Measurements from ENCODE around the gene MAMSTR. TPM values are rescaled to one million over a fixed set of nuclear protein-coding genes. Genes with fewer than 3 reads are reported as not detected.

The MAMSTR gene
- polyA plus RNA-seq, 1 donor (not counting 4 experiments of a cell fraction or from before 2014, with no cell fraction given), result 0.35 TPM

DNA sequence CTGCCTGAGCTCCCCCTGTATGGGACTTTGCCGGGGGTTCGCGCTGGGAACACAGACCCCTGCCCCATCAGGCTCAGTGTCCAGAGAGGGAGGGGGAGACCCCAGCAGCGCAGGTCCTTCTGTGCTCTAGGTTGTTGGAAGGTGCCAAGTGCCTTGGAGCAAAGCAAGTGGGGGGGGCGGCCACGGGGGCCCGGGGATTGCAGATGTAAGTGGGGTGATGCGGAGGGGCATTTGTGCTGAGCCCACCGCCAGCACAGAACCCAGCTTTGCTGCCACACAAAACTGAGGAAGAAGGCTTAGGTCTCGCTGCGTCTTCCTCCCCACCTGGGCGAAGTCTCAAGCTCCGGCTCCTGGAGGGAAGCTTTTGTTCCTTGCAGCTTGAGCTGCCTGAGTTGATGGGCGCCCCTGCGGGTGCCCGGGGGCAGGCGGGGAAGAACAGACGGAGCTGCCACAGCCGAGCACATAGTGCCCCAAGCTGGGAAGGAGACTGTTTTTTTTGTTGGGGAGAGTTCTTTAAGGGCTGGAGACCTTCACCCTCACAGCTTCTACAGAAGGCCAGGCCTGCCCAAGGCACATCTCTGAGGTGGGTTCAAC, 45.2 kb downstream of the MAMSTR start:
- no peak for TF ChIP-seq EZH2 (IDR thresholded peaks at IDR 0.05; ENCODE audit: low read length)
- TF ChIP-seq, protein P1, sequence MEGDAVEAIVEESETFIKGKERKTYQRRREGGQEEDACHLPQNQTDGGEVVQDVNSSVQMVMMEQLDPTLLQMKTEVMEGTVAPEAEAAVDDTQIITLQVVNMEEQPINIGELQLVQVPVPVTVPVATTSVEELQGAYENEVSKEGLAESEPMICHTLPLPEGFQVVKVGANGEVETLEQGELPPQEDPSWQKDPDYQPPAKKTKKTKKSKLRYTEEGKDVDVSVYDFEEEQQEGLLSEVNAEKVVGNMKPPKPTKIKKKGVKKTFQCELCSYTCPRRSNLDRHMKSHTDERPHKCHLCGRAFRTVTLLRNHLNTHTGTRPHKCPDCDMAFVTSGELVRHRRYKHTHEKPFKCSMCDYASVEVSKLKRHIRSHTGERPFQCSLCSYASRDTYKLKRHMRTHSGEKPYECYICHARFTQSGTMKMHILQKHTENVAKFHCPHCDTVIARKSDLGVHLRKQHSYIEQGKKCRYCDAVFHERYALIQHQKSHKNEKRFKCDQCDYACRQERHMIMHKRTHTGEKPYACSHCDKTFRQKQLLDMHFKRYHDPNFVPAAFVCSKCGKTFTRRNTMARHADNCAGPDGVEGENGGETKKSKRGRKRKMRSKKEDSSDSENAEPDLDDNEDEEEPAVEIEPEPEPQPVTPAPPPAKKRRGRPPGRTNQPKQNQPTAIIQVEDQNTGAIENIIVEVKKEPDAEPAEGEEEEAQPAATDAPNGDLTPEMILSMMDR (optimal IDR thresholded peaks at IDR 0.05 in 1 of 3, IDR thresholded peaks at IDR 0.05 in 1 of 3, conservative IDR thresholded peaks at IDR 0.05 in 1 of 3; ENCODE audit: extremely low read depth in 1 of 3, insufficient read depth in 2 of 3, low read length in 3 of 3), result no peak
- FAIRE-seq, result no peak
- H3K4me2 ChIP-seq (ENCODE audit: control insufficient read depth, extremely low read depth, insufficient read depth, low read depth, low read length), result no peak overlapping the region
- no peaks in the 10 kb centered on the region for H3K79me2 ChIP-seq (ENCODE audit: control insufficient read depth, insufficient read depth, low read length)
- H3K9me1 ChIP-seq (ENCODE audit: control insufficient read depth, extremely low read depth, insufficient read depth, low read length), result no peaks in the 10 kb centered on the region
- no peaks in the 10 kb centered on the region for H3K36me3 ChIP-seq (ENCODE audit: control insufficient read depth in 2 of 2, extremely low read depth in 1 of 2, insufficient read depth in 2 of 2, low read length in 2 of 2)
- H3K4me1 ChIP-seq (ENCODE audit: control insufficient read depth, extremely low read depth, insufficient read depth, low read length), result no peaks in the 10 kb centered on the region
- H2AFZ ChIP-seq (ENCODE audit: control insufficient read depth, low read length), result no peak overlapping the region
- no peak for DNase-seq (ENCODE audit: low read depth, low spot score)
- no peak overlapping the region for H3K4me3 ChIP-seq (ENCODE audit: control insufficient read depth in 2 of 3, extremely low read depth in 1 of 3, insufficient read depth in 2 of 3, low read depth in 1 of 3, low read length in 3 of 3)
- no peak overlapping the region for H3K27ac ChIP-seq (ENCODE audit: control insufficient read depth, insufficient read depth, low read length)
- H3K9ac ChIP-seq (ENCODE audit: control insufficient read depth, extremely low read depth, insufficient read depth, low read length), result no peak overlapping the region
- no peaks in the 10 kb centered on the region for H3K9me3 ChIP-seq (ENCODE audit: control insufficient read depth, low read depth, low read length)
- dilution Hi-C loops (cut with MboI; ENCODE audit: extremely low pct_ligation_motif_present, low sequenced_read_pairs), result no loop called here
- H4K20me1 ChIP-seq (ENCODE audit: control insufficient read depth, extremely low read depth, insufficient read depth, low read length), result no peaks in the 10 kb centered on the region
- no peaks in the 10 kb centered on the region for H3K27me3 ChIP-seq (ENCODE audit: control insufficient read depth, extremely low read depth, insufficient read depth, low read length)

DNA sequence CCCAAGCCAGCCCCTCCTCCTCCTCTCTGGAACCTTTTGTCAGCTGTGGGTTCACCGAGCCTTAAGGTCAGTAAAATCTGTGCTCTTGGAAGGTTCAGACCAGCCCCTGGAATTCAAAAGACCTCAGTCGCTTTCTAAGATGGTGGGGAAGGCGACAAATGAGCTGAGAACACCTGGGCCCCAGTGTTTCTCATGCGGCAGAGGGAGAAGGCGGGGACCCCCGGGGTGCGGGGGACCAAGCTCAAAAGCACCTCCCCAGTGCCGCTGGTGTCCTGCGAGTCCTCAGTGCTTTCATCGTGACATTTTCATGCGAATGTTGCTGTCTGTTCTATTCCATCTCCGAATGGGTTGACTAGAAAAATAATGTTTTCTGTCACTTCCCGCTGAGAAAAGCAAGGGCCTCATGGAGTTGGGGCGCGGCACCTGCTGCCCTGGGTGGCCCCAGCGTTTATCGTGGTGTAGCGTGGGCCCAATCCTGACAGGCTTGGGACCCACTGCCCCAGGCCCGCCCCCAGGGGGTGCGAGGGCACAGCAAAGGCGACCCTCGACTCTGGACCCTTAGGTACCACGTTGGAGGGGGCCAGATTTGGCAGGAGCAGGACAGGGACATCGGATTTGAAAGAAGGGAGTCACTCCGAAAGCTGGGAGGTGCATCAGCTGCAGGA, 46.0 kb downstream of the MAMSTR start:
- no peaks in the 10 kb centered on the region for H3K27me3 ChIP-seq (ENCODE audit: control insufficient read depth, extremely low read depth, insufficient read depth, low read length)
- H3K27ac ChIP-seq (ENCODE audit: control insufficient read depth, insufficient read depth, low read length), result no peak overlapping the region
- H3K9me3 ChIP-seq (ENCODE audit: control insufficient read depth, low read depth, low read length), result no peaks in the 10 kb centered on the region
- FAIRE-seq (no peak), DNase-seq (ENCODE audit: low read depth, low spot score) (no peak)
- H3K9ac ChIP-seq (ENCODE audit: control insufficient read depth, extremely low read depth, insufficient read depth, low read length), result no peak overlapping the region
- H2AFZ ChIP-seq (ENCODE audit: control insufficient read depth, low read length), result no peak overlapping the region
- H3K4me3 ChIP-seq (ENCODE audit: control insufficient read depth in 2 of 3, extremely low read depth in 1 of 3, insufficient read depth in 2 of 3, low read depth in 1 of 3, low read length in 3 of 3), result no peak overlapping the region
- no peak overlapping the region for H3K4me2 ChIP-seq (ENCODE audit: control insufficient read depth, extremely low read depth, insufficient read depth, low read depth, low read length)
- no peak for TF ChIP-seq EZH2 (IDR thresholded peaks at IDR 0.05; ENCODE audit: low read length)
- TF ChIP-seq, protein P1 (optimal IDR thresholded peaks at IDR 0.05 in 1 of 3, IDR thresholded peaks at IDR 0.05 in 1 of 3, conservative IDR thresholded peaks at IDR 0.05 in 1 of 3; ENCODE audit: extremely low read depth in 1 of 3, insufficient read depth in 2 of 3, low read length in 3 of 3), result no peak
- no peaks in the 10 kb centered on the region for H3K36me3 ChIP-seq (ENCODE audit: control insufficient read depth in 2 of 2, extremely low read depth in 1 of 2, insufficient read depth in 2 of 2, low read length in 2 of 2)
- H3K4me1 ChIP-seq (ENCODE audit: control insufficient read depth, extremely low read depth, insufficient read depth, low read length), result no peaks in the 10 kb centered on the region
- H4K20me1 ChIP-seq (ENCODE audit: control insufficient read depth, extremely low read depth, insufficient read depth, low read length), result no peaks in the 10 kb centered on the region
- no peaks in the 10 kb centered on the region for H3K9me1 ChIP-seq (ENCODE audit: control insufficient read depth, extremely low read depth, insufficient read depth, low read length)
- no peaks in the 10 kb centered on the region for H3K79me2 ChIP-seq (ENCODE audit: control insufficient read depth, insufficient read depth, low read length)
- dilution Hi-C loops (cut with MboI; ENCODE audit: extremely low pct_ligation_motif_present, low sequenced_read_pairs), result no loop called here
